T-helper 1 cell treated with Interleukin-12 subunit alpha and Interleukin-12 subunit beta and Interleukin-4 antibody, amounts not matched to agents 30 ng/mL and 1 ng/mL, for 36 hours (primary cell): ENCODE results near the gene KRT74. TPM values are rescaled to one million over a fixed set of nuclear protein-coding genes. Genes with fewer than 3 reads are reported as not detected.

Source experiments
- intact Hi-C: fragments of 100-400 bp; cut with micrococcal nuclease; formaldehyde crosslinking; loops from one replicate; pipeline ENCODE4 v1.15.1; 2024
- total RNA-seq: library from RNA; stranded (reverse); gene quantifications from 2 replicates; pipeline ENCODE4 v1.2.3, GENCODE V29; 2022

The KRT74 gene
- total RNA-seq, 1 donor from 2014 or later, result not detected

- intact Hi-C loops, result no loop called here
Measured at GRCh38 chr12:52577316-52577715, 3.7 kb upstream of the KRT74 start.

GRCh38 chr12:52575948-52576347 lies 2.3 kb upstream of the KRT74 start:
- intact Hi-C loops, result no loop called here

- intact Hi-C loops, result no loop called here
Measured at GRCh38 chr12:52575256-52575655, 1.6 kb upstream of the KRT74 start.

- intact Hi-C loops, result no loop called here
Measured at GRCh38 chr12:52573306-52573705, 337 bp downstream of the KRT74 start.

GRCh38 chr12:52570511-52570910 lies 3.1 kb downstream of the KRT74 start:
- intact Hi-C loops, result no loop called here

GRCh38 chr12:52568111-52568510 lies 5.5 kb downstream of the KRT74 start:
- intact Hi-C loops, result no loop called here

- intact Hi-C loops, result no loop called here
Measured at GRCh38 chr12:52566847-52567291, 6.8 kb downstream of the KRT74 start.

GRCh38 chr12:52564582-52564981 lies 9.1 kb downstream of the KRT74 start:
- intact Hi-C loops, result no loop called here

GRCh38 chr12:52561880-52562449 lies 11.7 kb downstream of the KRT74 start:
- intact Hi-C loops, result no loop called here

GRCh38 chr12:52559979-52560378 lies 13.7 kb downstream of the KRT74 start:
- intact Hi-C loops, result no loop called here

- intact Hi-C loops, result no loop called here
Measured at GRCh38 chr12:52558781-52559445, 14.7 kb downstream of the KRT74 start.

GRCh38 chr12:52557476-52557875 lies 16.2 kb downstream of the KRT74 start:
- intact Hi-C loops, result no loop called here

GRCh38 chr12:52555577-52555976 lies 18.1 kb downstream of the KRT74 start:
- intact Hi-C loops, result no loop called here

- intact Hi-C loops, result no loop called here
Measured at GRCh38 chr12:52552681-52553195, 20.9 kb downstream of the KRT74 start, which contains the start of gene KRT71. KRT71 (minus strand) TSS chr12:52553145; CDS start chr12:52553077, 68 bp downstream.

- intact Hi-C loops, result no loop called here
Measured at GRCh38 chr12:52552055-52552454, 21.6 kb downstream of the KRT74 start.

GRCh38 chr12:52551216-52551865 lies 22.3 kb downstream of the KRT74 start:
- intact Hi-C loops, result no loop called here

GRCh38 chr12:52546126-52546525 lies 27.5 kb downstream of the KRT74 start:
- intact Hi-C loops, result no loop called here

- intact Hi-C loops, result no loop called here
Measured at GRCh38 chr12:52543985-52544883, 29.4 kb downstream of the KRT74 start.

- intact Hi-C loops, result no loop called here
Measured at GRCh38 chr12:52542785-52543318, 30.8 kb downstream of the KRT74 start.

GRCh38 chr12:52542157-52542556 lies 31.5 kb downstream of the KRT74 start:
- intact Hi-C loops, result no loop called here

GRCh38 chr12:52541709-52542108 lies 31.9 kb downstream of the KRT74 start:
- intact Hi-C loops, result no loop called here
